SK-N-SH (cell line): ENCODE results near the gene CCDC150. TPM values are rescaled to one million over a fixed set of nuclear protein-coding genes. Genes with fewer than 3 reads are reported as not detected.
"Not testable (repeated sequence)": the region's sequence is repeated elsewhere in the genome, so short reads cannot be mapped to it uniquely, and the experiment has no call there.

ENCODE experiments used
- CTCF ChIA-PET: fragments of 300-600, 350-600 bp; formaldehyde crosslinking; extraction: SDS; loops from one replicate; lab custom pipeline; 2021; lab: Yijun Ruan, JAX
- POLR2A ChIA-PET: fragments of 350-600 bp; sonication (Branson Sonifier 250); formaldehyde crosslinking; extraction: SDS; loops from one replicate; lab custom pipeline; 2020; ENCODE audit warnings: antibody characterized with exemption, inconsistent platforms; lab: Yijun Ruan, JAX
- DNase-seq: peaks from one replicate; pipeline ENCODE4 v3.0.0; 2012
- H2AFZ ChIP-seq: fragments of 200-600 bp; sonication (generic); 2 replicates; pipeline ENCODE4 v1.8.1; 2016; ENCODE audit warnings: antibody characterized with exemption, mild to moderate bottlenecking, low read depth
- H3F3A ChIP-seq: fragments of 200-600 bp; sonication (generic); replicated peaks from 2 replicates; pipeline ENCODE3; 2016; ENCODE audit warnings: antibody characterized with exemption, mild to moderate bottlenecking; ENCODE audit not compliant: insufficient read depth
- H3K27ac ChIP-seq, 2 experiments: fragments of 200-500 bp in 1 of 2; fragments of 200-600 bp in 1 of 2; sonication (Bioruptor generic) in 1 of 2; sonication (generic), shearing (Covaris generic) in 1 of 2; 2 replicates each; pipeline versions ENCODE4 v1.5.1 to v1.6.1; 2014 to 2016; ENCODE audit warnings: low read depth in 2 of 2, inconsistent platforms in 1 of 2, low read length in 1 of 2, mild to moderate bottlenecking in 1 of 2, mixed read lengths in 1 of 2
- H3K27me3 ChIP-seq: fragments of 200-600 bp; sonication (generic), shearing (Covaris generic); 2 replicates; pipeline ENCODE4 v1.6.1; 2016; ENCODE audit warnings: mixed run types; ENCODE audit not compliant: insufficient read depth
- H3K36me3 ChIP-seq, 2 experiments: fragments of 200-500 bp in 1 of 2; fragments of 200-600 bp in 1 of 2; sonication (Bioruptor generic) in 1 of 2; sonication (generic) in 1 of 2; replicated peaks in 1 of 2; 2 replicates each; pipeline versions ENCODE3 to v1.5.1; 2014 to 2016; ENCODE audit warnings: low read length in 1 of 2, mild to moderate bottlenecking in 1 of 2; ENCODE audit not compliant: insufficient read depth in 2 of 2, control insufficient read depth in 1 of 2
- H3K4me1 ChIP-seq, 2 experiments: fragments of 200-500 bp in 1 of 2; fragments of 200-600 bp in 1 of 2; sonication (Bioruptor generic) in 1 of 2; sonication (generic), shearing (Covaris generic) in 1 of 2; 2 replicates each; pipeline versions ENCODE4 v1.5.1 to v1.6.1; 2014 to 2016; ENCODE audit warnings: low read depth in 1 of 2, low read length in 1 of 2, mixed run types in 1 of 2; ENCODE audit not compliant: insufficient read depth in 2 of 2, control insufficient read depth in 1 of 2
- H3K4me2 ChIP-seq: fragments of 200-600 bp; sonication (generic), shearing (Covaris generic); 2 replicates; pipeline ENCODE4 v1.6.1; 2017; ENCODE audit warnings: mixed run types
- H3K4me3 ChIP-seq, 2 experiments: fragments of 200-500 bp in 1 of 2; fragments of 200-600 bp in 1 of 2; sonication (Bioruptor generic) in 1 of 2; sonication (generic), shearing (Covaris generic) in 1 of 2; 2 replicates each; pipeline versions ENCODE4 v1.5.1 to v1.8.1; 2014 to 2016; ENCODE audit warnings: low read depth in 2 of 2, inconsistent platforms in 1 of 2, low read length in 1 of 2, mild to moderate bottlenecking in 1 of 2, mixed read lengths in 1 of 2, moderate library complexity in 1 of 2
- H3K79me2 ChIP-seq: fragments of 200-600 bp; sonication (generic); 2 replicates; pipeline ENCODE4 v1.8.1; 2017; ENCODE audit warnings: mild to moderate bottlenecking; ENCODE audit not compliant: insufficient read depth
- H3K9ac ChIP-seq: fragments of 200-600 bp; sonication (generic); 2 replicates; pipeline ENCODE4 v1.6.1; 2017; ENCODE audit warnings: mixed run types
- H3K9me2 ChIP-seq: fragments of 200-600 bp; sonication (generic); 2 replicates; pipeline ENCODE4 v1.6.1; 2017; ENCODE audit warnings: mixed run types
- H3K9me3 ChIP-seq: fragments of 200-600 bp; sonication (generic); 2 replicates; pipeline ENCODE4 v1.6.1; 2017; ENCODE audit warnings: mixed run types, mild to moderate bottlenecking, moderate library complexity
- H4K20me1 ChIP-seq: fragments of 200-600 bp; sonication (generic); 2 replicates; pipeline ENCODE4 v1.6.1; 2017; ENCODE audit warnings: mild to moderate bottlenecking, mixed run types; ENCODE audit not compliant: insufficient read depth
- CHD2 ChIP-seq: fragments of 150-350 bp; IDR thresholded peaks from 2 replicates; pipeline ENCODE4 v1.6.1; 2018; ENCODE audit warnings: low read length; ENCODE audit not compliant: partially characterized antibody
- EP300 ChIP-seq, 2 experiments: IDR thresholded peaks; 2 replicates each; pipeline versions ENCODE4 v1.4.0 to v1.6.1; 2012; ENCODE audit warnings: borderline replicate concordance in 1 of 2, low read depth in 1 of 2, low read length in 1 of 2
- EZH2phosphoT487 ChIP-seq: fragments of 200-600 bp; sonication (generic); IDR thresholded peaks from 2 replicates; pipeline ENCODE4 v1.6.1; 2017; ENCODE audit warnings: low read depth, mixed run types, mild to moderate bottlenecking, antibody characterized with exemption, moderate library complexity, borderline replicate concordance
- FOSL2 ChIP-seq: IDR thresholded peaks from 2 replicates; pipeline ENCODE4 v1.4.0; 2012; ENCODE audit warnings: low read depth, mild to moderate bottlenecking, moderate library complexity, borderline replicate concordance
- FOXM1 ChIP-seq: IDR thresholded peaks from 2 replicates; pipeline ENCODE4 v1.4.0; 2012; ENCODE audit warnings: low read depth, mild to moderate bottlenecking
- GABPA ChIP-seq: IDR thresholded peaks from 2 replicates; pipeline ENCODE4 v1.4.0; 2012; ENCODE audit warnings: low read depth, mild to moderate bottlenecking
- JUND ChIP-seq: IDR thresholded peaks from 2 replicates; pipeline ENCODE4 v1.4.0; 2012
- NFIC ChIP-seq: IDR thresholded peaks from 2 replicates; pipeline ENCODE4 v1.4.0; 2012; ENCODE audit warnings: borderline replicate concordance
- POLR2AphosphoS5 ChIP-seq: IDR thresholded peaks from 2 replicates; pipeline ENCODE4 v1.6.1; 2012; ENCODE audit warnings: low read depth, low read length
- RAD21 ChIP-seq: IDR thresholded peaks from 2 replicates; pipeline ENCODE4 v1.6.1; 2012; ENCODE audit warnings: mild to moderate bottlenecking, low read length
- RCOR1 ChIP-seq: fragments of 150-350 bp; IDR thresholded peaks from 2 replicates; pipeline ENCODE4 v1.6.1; 2017; ENCODE audit warnings: antibody characterized with exemption, low read length
- RFX5 ChIP-seq: IDR thresholded peaks from 2 replicates; pipeline ENCODE4 v1.6.1; 2012; ENCODE audit warnings: mild to moderate bottlenecking, improper control_type of control experiment, low read length
- TAF1 ChIP-seq: IDR thresholded peaks from 2 replicates; pipeline ENCODE4 v1.6.1; 2012; ENCODE audit warnings: low read depth, mild to moderate bottlenecking, low read length, moderate library complexity, borderline replicate concordance
- TEAD4 ChIP-seq: IDR thresholded peaks from 2 replicates; pipeline ENCODE4 v1.4.0; 2012; ENCODE audit warnings: mild to moderate bottlenecking, borderline replicate concordance; ENCODE audit not compliant: insufficient read depth
- WGBS: methylation state at CpG from one replicate; pipeline ENCODE4 v1.1.6; 2017; ENCODE audit warnings: low lambda C conversion rate; 5-methylcytosine and 5-hydroxymethylcytosine counted together
- polyA plus RNA-seq, 3 experiments: library from polyadenylated mRNA; depleted of rRNA; stranded (reverse); fragments of >200 nt; gene quantifications; 2 replicates each; pipeline ENCODE4 v1.2.3, GENCODE V29; 2012
- TF ChIP-seq, protein P1 (sequence below): IDR thresholded peaks from 2 replicates; pipeline ENCODE4 v1.6.1; 2012; ENCODE audit warnings: mild to moderate bottlenecking, low read depth, low read length, moderate library complexity
- TF ChIP-seq, protein P2 (sequence below): fragments of 200-600 bp; sonication (generic); IDR thresholded peaks from 2 replicates; pipeline ENCODE4 v1.6.1; 2017; ENCODE audit warnings: antibody characterized with exemption, mild to moderate bottlenecking, moderate library complexity
- TF ChIP-seq, protein P3 (sequence below): fragments of 150-350 bp; IDR thresholded peaks from 2 replicates; pipeline ENCODE4 v1.6.1; 2017; ENCODE audit warnings: antibody characterized with exemption, low read length, low read depth, borderline replicate concordance

CCDC150 gene
- polyA plus RNA-seq, 1 of the 3 experiments (the other 2 are of a cell fraction) = 4.6 TPM

DNA sequence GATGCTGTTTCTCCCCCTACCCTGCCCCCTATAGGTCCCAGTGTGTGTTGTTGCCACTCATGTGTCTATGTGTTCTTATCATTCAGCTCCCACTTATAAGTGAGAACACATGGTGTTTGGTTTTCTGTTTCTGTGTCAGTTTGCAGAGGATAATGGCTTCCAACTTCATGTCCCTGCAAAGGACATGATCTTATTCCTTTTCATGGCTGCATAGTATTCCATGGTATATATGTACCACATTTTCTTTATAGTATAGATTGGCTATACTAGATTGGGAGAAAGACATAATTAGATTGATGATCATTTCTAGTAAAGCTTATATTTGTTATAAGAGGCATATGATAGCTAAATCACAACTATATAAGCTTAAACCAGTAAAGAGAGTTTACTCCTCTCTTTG lies 97.1 kb downstream of the CCDC150 start:
- H4K20me1 ChIP-seq, H3K9me2 ChIP-seq, H2AFZ ChIP-seq, H3F3A ChIP-seq, H3K9me3 ChIP-seq, H3K4me3 ChIP-seq, H3K36me3 ChIP-seq, H3K27ac ChIP-seq, H3K9ac ChIP-seq, H3K79me2 ChIP-seq, H3K4me1 ChIP-seq, DNase-seq, H3K27me3 ChIP-seq, POLR2A ChIA-PET, H3K4me2 ChIP-seq: not testable (repeated sequence)
- CTCF ChIA-PET = interaction anchor here (1.9 kb wide), 1 partner anchor 18 kb away, joined by 4 read pairs; no protein-coding TSS in a partner anchor

DNA sequence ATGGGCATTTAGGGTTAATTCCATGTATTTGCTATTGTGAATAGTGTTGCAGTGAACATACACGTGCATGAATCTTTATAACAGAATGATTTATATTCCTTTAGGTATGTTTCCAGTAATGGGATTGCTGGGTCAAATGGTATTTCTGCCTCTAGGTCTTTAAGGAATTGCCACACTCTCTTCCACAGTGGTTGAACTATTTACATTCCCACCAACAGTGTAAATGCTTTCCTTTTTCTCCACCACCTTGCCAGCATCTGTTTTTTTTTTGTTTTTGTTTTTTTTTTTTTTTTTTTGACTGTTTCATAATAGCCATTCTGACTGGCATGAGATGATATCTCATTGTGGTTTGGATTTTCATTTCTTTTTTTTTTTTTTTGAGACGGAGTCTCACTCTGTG lies 97.5 kb downstream of the CCDC150 start:
- Histone ChIP-seq H3K79me2 (no peaks in the 10 kb centered on the region), H3K9me2 (no peaks in the 10 kb centered on the region), H3K27me3 (no peaks in the 10 kb centered on the region), H3K9me3 (no peaks in the 10 kb centered on the region; the same call in 1 of the 2 replicates), H4K20me1 (no peaks in the 10 kb centered on the region), H3F3A (no peaks in the 10 kb centered on the region), H2AFZ (no peak overlapping the region), H3K9ac (no peak overlapping the region), H3K36me3 (peaks cover 4 to 6% of the 10 kb centered on the region in 2 experiments), H3K4me2 (no peak overlapping the region), H3K4me3 (no peak overlapping the region), H3K4me1 (no peaks in the 10 kb centered on the region)
- ChIA-PET POLR2A (no interaction called here), CTCF (interaction anchor here (1.9 kb wide), 1 partner anchor 18 kb away, joined by 4 read pairs; no protein-coding TSS in a partner anchor)
- WGBS = 66% methylated on average over 2 of the region's 2 CpGs
- DNase-seq = no peak
- no peak for TF ChIP-seq TEAD4
- no peak for TF ChIP-seq FOSL2
- TF ChIP-seq, all 33 proteins: peak for 0
- H3K27ac ChIP-seq = no peak overlapping the region

DNA sequence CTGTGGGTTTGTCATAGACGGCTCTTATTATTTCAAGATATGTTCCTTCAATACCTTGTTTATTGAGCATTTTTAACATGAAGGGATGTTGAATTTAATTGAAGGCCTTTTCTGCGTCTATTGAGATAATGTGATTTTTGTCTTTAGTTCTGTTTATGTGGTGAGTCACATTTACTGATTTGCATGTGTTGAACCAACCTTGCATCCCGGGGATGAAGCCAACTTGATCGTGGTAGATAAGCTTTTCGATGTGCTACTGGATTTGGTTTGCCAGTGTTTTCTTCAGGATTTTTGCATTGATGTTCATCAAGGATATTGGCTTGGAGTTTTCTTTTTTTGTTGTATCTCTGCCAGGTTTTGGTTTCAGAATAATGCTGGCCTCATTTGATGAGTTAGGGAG lies 99.5 kb downstream of the CCDC150 start:
- Histone ChIP-seq H3K4me2 (no peak overlapping the region), H3K9me2 (no peaks in the 10 kb centered on the region), H2AFZ (no peak overlapping the region), H3K27ac (no peak overlapping the region), H4K20me1 (no peaks in the 10 kb centered on the region), H3K27me3 (no peaks in the 10 kb centered on the region), H3K36me3 (peaks cover 0 to 3% of the 10 kb centered on the region in 2 experiments), H3K4me3 (no peak overlapping the region), H3K4me1 (no peaks in the 10 kb centered on the region), H3F3A (no peaks in the 10 kb centered on the region), H3K79me2 (no peaks in the 10 kb centered on the region), H3K9ac (no peak overlapping the region), H3K9me3 (no peaks in the 10 kb centered on the region; the same call in 1 of the 2 replicates)
- DNase-seq = no peak
- CTCF ChIA-PET = interaction anchor here (1.1 kb wide), 1 partner anchor 12 kb away, joined by 5 read pairs; no protein-coding TSS in a partner anchor
- WGBS = 95% methylated on average over 5 of the region's 5 CpGs
- POLR2A ChIA-PET = no interaction called here
- TF ChIP-seq, protein P1, sequence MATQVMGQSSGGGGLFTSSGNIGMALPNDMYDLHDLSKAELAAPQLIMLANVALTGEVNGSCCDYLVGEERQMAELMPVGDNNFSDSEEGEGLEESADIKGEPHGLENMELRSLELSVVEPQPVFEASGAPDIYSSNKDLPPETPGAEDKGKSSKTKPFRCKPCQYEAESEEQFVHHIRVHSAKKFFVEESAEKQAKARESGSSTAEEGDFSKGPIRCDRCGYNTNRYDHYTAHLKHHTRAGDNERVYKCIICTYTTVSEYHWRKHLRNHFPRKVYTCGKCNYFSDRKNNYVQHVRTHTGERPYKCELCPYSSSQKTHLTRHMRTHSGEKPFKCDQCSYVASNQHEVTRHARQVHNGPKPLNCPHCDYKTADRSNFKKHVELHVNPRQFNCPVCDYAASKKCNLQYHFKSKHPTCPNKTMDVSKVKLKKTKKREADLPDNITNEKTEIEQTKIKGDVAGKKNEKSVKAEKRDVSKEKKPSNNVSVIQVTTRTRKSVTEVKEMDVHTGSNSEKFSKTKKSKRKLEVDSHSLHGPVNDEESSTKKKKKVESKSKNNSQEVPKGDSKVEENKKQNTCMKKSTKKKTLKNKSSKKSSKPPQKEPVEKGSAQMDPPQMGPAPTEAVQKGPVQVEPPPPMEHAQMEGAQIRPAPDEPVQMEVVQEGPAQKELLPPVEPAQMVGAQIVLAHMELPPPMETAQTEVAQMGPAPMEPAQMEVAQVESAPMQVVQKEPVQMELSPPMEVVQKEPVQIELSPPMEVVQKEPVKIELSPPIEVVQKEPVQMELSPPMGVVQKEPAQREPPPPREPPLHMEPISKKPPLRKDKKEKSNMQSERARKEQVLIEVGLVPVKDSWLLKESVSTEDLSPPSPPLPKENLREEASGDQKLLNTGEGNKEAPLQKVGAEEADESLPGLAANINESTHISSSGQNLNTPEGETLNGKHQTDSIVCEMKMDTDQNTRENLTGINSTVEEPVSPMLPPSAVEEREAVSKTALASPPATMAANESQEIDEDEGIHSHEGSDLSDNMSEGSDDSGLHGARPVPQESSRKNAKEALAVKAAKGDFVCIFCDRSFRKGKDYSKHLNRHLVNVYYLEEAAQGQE = no peak
- TF ChIP-seq, protein P2, sequence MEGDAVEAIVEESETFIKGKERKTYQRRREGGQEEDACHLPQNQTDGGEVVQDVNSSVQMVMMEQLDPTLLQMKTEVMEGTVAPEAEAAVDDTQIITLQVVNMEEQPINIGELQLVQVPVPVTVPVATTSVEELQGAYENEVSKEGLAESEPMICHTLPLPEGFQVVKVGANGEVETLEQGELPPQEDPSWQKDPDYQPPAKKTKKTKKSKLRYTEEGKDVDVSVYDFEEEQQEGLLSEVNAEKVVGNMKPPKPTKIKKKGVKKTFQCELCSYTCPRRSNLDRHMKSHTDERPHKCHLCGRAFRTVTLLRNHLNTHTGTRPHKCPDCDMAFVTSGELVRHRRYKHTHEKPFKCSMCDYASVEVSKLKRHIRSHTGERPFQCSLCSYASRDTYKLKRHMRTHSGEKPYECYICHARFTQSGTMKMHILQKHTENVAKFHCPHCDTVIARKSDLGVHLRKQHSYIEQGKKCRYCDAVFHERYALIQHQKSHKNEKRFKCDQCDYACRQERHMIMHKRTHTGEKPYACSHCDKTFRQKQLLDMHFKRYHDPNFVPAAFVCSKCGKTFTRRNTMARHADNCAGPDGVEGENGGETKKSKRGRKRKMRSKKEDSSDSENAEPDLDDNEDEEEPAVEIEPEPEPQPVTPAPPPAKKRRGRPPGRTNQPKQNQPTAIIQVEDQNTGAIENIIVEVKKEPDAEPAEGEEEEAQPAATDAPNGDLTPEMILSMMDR = no peak
- TF ChIP-seq JUND (no peak), FOSL2 (no peak), FOXM1 (no peak), RCOR1 (no peak), GABPA (no peak), RAD21 (no peak), NFIC (no peak), CHD2 (no peak), TAF1 (no peak), EP300 (IDR thresholded peaks at IDR 0.05; ENCODE audit: borderline replicate concordance in 1 of 2, low read depth in 1 of 2, low read length in 1 of 2) (no peak), RFX5 (no peak), POLR2AphosphoS5 (no peak), EZH2phosphoT487 (no peak)
- TF ChIP-seq, protein P3, sequence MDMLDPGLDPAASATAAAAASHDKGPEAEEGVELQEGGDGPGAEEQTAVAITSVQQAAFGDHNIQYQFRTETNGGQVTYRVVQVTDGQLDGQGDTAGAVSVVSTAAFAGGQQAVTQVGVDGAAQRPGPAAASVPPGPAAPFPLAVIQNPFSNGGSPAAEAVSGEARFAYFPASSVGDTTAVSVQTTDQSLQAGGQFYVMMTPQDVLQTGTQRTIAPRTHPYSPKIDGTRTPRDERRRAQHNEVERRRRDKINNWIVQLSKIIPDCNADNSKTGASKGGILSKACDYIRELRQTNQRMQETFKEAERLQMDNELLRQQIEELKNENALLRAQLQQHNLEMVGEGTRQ = no peak
